Smooth muscle cell (in vitro differentiated cells): ENCODE data around the gene BMF. TPM values are rescaled to one million over a fixed set of nuclear protein-coding genes. Genes with fewer than 3 reads are reported as not detected.

Source experiments
- DNase-seq: peaks from one replicate; lab custom pipeline; 2025; ENCODE audit not compliant: unreplicated experiment; lab: John Stamatoyannopoulos, UW
- H2AFZ ChIP-seq: fragments of 200-600 bp; sonication (generic); 2 replicates; pipeline ENCODE4 v1.6.0; 2016; ENCODE audit warnings: antibody characterized with exemption, low read depth, mild to moderate bottlenecking
- H3F3A ChIP-seq: fragments of 200-600 bp; sonication (generic); 2 replicates; pipeline ENCODE4 v1.6.0; 2017; ENCODE audit warnings: antibody characterized with exemption, low read depth
- H3K27ac ChIP-seq: fragments of 200-600 bp; sonication (generic); 2 replicates; pipeline ENCODE4 v1.5.1; 2016; ENCODE audit warnings: low read depth, mild to moderate bottlenecking
- H3K27me3 ChIP-seq: fragments of 200-600 bp; sonication (generic); 2 replicates; pipeline ENCODE4 v1.6.1; 2016; ENCODE audit warnings: low read depth, mild to moderate bottlenecking
- H3K36me3 ChIP-seq: fragments of 200-600 bp; sonication (generic); 2 replicates; pipeline ENCODE4 v1.5.1; 2016; ENCODE audit warnings: low read depth
- H3K4me1 ChIP-seq: fragments of 200-600 bp; sonication (generic); 2 replicates; pipeline ENCODE4 v1.5.1; 2016; ENCODE audit warnings: low read depth
- H3K4me2 ChIP-seq: fragments of 200-600 bp; sonication (generic); 2 replicates; pipeline ENCODE4 v1.6.0; 2016; ENCODE audit warnings: mild to moderate bottlenecking
- H3K4me3 ChIP-seq: fragments of 200-600 bp; sonication (generic); 2 replicates; pipeline ENCODE4 v1.5.1; 2016; ENCODE audit warnings: mild to moderate bottlenecking
- H3K79me2 ChIP-seq: fragments of 200-600 bp; sonication (generic); 2 replicates; pipeline ENCODE4 v1.6.0; 2016; ENCODE audit warnings: low read depth, mild to moderate bottlenecking
- H3K9ac ChIP-seq: fragments of 200-600 bp; sonication (generic); 2 replicates; pipeline ENCODE4 v1.6.0; 2016; ENCODE audit warnings: low read depth
- H3K9me3 ChIP-seq: fragments of 200-600 bp; sonication (generic); replicated peaks from 2 replicates; pipeline ENCODE4 v1.5.1; 2016; ENCODE audit warnings: low read depth
- H4K20me1 ChIP-seq: fragments of 200-600 bp; sonication (generic); 2 replicates; pipeline ENCODE4 v1.6.0; 2016; ENCODE audit warnings: low read depth
- WGBS: methylation state at CpG from one replicate; pipeline ENCODE4 v1.1.7; 2016; ENCODE audit warnings: low lambda C conversion rate; 5-methylcytosine and 5-hydroxymethylcytosine counted together
- polyA plus RNA-seq: library from polyadenylated mRNA; unstranded; fragments of >200 nt; fragmentation: Nextera tagmentation; extraction: Ambion mirVana; gene quantifications from 2 replicates; pipeline ENCODE4 v1.2.1, GENCODE V29; 2016
- total RNA-seq: library from RNA; depleted of rRNA; stranded (reverse); fragments of >200 nt; gene quantifications from 2 replicates; pipeline ENCODE4 v1.2.3, GENCODE V29; 2014
- TF ChIP-seq, protein P1 (sequence below): fragments of 200-600 bp; sonication (generic); IDR thresholded peaks from 2 replicates; pipeline ENCODE4 v1.5.1; 2017; ENCODE audit warnings: borderline replicate concordance, mild to moderate bottlenecking, antibody characterized with exemption; ENCODE audit not compliant: insufficient read depth, poor library complexity, severe bottlenecking

The BMF gene
- total and polyA plus RNA-seq, 2 experiments from 2014 or later = 3.6 to 9.1 TPM

DNA sequence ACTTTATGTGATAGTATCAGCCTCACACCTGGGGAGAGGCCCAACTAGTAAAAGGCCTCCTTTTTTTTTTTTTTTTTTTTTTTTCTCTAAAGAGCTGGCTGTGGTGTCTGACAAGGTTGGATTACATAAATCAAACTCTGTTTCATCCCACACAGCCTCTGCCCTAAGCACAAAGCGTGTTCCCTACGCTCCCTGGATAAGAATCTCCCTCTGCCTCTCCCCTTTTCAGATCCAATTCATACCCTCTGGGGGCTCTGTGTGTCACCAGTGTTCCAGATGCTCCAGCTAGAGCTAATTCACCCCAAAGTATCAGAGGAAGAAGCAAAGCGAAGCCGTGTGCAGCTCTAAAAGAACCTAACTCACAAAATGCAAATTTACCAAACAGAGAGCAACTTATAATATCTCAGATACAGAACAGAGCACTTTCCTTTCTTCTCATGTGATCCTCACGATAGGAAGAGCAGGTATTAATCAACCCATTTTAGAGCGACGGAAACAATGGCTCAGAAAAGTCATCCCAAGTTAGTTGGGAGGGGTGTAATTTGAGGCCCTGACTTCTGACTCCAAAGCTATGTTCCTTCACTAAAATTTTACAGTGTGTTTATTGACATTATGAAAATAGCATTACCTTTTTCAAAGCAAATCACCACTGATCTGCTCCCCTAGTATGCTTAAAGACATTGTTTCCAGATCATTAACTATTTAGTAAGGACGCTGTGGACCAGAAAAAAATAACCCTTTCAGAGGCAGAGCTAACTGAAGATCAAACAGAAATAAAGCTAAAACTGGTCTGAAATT, 12.4 kb downstream of the BMF start:
- WGBS = 42% methylated on average over 8 of the region's 8 CpGs
- Histone ChIP-seq H3K79me2 (peaks cover 5% of the 10 kb centered on the region), H3F3A (peaks cover 32% of the 10 kb centered on the region), H3K4me1 (peaks cover 53% of the 10 kb centered on the region), H3K4me3 (no peak overlapping the region), H3K27me3 (no peaks in the 10 kb centered on the region), H3K36me3 (no peaks in the 10 kb centered on the region), H4K20me1 (no peaks in the 10 kb centered on the region), H3K4me2 (peak overlapping the region; percentile 68), H2AFZ (no peak overlapping the region), H3K9ac (peak overlapping the region; percentile 32), H3K27ac (peak overlapping the region; percentile 99), H3K9me3 (no peaks in the 10 kb centered on the region)
- TF ChIP-seq, protein P1, sequence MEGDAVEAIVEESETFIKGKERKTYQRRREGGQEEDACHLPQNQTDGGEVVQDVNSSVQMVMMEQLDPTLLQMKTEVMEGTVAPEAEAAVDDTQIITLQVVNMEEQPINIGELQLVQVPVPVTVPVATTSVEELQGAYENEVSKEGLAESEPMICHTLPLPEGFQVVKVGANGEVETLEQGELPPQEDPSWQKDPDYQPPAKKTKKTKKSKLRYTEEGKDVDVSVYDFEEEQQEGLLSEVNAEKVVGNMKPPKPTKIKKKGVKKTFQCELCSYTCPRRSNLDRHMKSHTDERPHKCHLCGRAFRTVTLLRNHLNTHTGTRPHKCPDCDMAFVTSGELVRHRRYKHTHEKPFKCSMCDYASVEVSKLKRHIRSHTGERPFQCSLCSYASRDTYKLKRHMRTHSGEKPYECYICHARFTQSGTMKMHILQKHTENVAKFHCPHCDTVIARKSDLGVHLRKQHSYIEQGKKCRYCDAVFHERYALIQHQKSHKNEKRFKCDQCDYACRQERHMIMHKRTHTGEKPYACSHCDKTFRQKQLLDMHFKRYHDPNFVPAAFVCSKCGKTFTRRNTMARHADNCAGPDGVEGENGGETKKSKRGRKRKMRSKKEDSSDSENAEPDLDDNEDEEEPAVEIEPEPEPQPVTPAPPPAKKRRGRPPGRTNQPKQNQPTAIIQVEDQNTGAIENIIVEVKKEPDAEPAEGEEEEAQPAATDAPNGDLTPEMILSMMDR = no peak
- no peak for DNase-seq

DNA sequence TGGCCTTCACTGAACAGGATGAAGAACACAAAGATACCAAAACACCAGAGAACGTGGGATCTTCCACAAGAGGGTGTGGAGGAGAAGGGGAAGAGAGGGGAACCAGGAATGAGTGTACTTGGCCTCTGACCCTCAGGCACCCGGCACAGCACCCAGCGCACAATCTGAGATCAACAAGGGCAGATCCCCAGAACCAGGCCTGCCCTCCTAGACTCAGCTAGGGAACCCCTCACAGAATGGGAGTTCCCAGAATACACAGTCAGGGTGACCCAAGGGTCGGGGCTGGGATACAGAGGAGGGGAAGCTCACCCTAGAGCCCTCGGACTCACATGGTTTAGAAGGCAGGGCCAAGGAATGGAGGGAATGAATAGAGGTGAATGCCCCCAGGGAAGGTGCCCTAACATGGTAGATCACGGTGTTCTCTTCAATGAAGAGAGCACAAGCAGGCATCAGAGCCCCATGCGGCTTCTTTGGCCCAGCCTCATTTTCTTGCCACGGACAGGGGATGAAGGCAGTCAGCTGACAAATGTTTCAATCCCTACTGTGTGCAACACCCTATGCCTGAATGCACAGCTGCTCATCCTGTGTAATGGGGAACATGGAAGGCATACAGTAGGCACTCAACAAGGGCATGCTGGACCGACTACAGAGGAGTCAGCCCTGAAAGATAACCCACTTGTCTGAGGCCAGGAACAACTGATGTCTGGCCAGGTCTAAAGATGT, 13.1 kb downstream of the BMF start:
- H3K27me3 ChIP-seq = no peaks in the 10 kb centered on the region
- peaks cover 60% of the 10 kb centered on the region for H3K4me1 ChIP-seq
- no peak overlapping the region for H3K27ac ChIP-seq
- no peak overlapping the region for H3K9ac ChIP-seq
- H3K4me3 ChIP-seq = no peak overlapping the region
- H3K9me3 ChIP-seq = no peaks in the 10 kb centered on the region
- H2AFZ ChIP-seq = no peak overlapping the region
- no peak overlapping the region for H3K4me2 ChIP-seq
- no peaks in the 10 kb centered on the region for H3K36me3 ChIP-seq
- H3F3A ChIP-seq = peaks cover 37% of the 10 kb centered on the region
- 70% methylated on average over 9 of the region's 9 CpGs for WGBS
- H3K79me2 ChIP-seq = peaks cover 5% of the 10 kb centered on the region
- DNase-seq = no peak
- H4K20me1 ChIP-seq = no peaks in the 10 kb centered on the region
- TF ChIP-seq, protein P1 = no peak

DNA sequence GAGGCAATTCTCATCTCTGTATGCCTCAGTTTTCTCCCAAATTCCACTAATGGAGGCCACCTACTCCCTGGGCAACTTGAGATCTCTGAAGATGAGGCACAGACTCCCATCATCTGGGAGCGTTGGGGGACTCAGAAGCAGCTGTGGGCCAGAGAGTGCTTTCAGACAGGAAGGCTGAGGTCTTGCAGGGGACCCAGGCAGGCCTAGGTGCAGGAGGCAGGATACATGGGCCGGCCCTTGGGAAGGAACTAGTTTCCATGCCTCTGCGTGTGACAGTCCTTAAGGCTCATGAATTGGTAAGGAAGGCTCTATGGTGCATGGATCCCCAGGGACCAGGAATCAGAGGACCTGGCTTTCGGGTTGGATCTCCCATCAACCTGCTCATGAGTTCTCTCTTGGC, 14.5 kb downstream of the BMF start:
- Histone ChIP-seq H3K27ac (no peak overlapping the region), H3F3A (peaks cover 39% of the 10 kb centered on the region), H3K36me3 (no peaks in the 10 kb centered on the region), H3K27me3 (no peaks in the 10 kb centered on the region), H4K20me1 (no peaks in the 10 kb centered on the region), H3K4me1 (peaks cover 69% of the 10 kb centered on the region), H3K79me2 (peaks cover 5% of the 10 kb centered on the region), H3K4me2 (no peak overlapping the region), H3K9ac (no peak overlapping the region), H3K9me3 (no peaks in the 10 kb centered on the region), H2AFZ (no peak overlapping the region), H3K4me3 (no peak overlapping the region)
- WGBS = 100% methylated on average over 4 of the region's 4 CpGs
- no peak for DNase-seq
- TF ChIP-seq, protein P1 = no peak
